ENCODE results near the gene DLG4.

GRCh38 chr17:7166873-7167272 lies 52.8 kb downstream of the DLG4 start:
- TF ChIP-seq, protein P1, sequence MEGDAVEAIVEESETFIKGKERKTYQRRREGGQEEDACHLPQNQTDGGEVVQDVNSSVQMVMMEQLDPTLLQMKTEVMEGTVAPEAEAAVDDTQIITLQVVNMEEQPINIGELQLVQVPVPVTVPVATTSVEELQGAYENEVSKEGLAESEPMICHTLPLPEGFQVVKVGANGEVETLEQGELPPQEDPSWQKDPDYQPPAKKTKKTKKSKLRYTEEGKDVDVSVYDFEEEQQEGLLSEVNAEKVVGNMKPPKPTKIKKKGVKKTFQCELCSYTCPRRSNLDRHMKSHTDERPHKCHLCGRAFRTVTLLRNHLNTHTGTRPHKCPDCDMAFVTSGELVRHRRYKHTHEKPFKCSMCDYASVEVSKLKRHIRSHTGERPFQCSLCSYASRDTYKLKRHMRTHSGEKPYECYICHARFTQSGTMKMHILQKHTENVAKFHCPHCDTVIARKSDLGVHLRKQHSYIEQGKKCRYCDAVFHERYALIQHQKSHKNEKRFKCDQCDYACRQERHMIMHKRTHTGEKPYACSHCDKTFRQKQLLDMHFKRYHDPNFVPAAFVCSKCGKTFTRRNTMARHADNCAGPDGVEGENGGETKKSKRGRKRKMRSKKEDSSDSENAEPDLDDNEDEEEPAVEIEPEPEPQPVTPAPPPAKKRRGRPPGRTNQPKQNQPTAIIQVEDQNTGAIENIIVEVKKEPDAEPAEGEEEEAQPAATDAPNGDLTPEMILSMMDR (conservative IDR thresholded peaks at IDR 0.05; ENCODE audit: low read length) = no peak
- TF ChIP-seq EZH2phosphoT487 (IDR thresholded peaks at IDR 0.05; ENCODE audit: borderline replicate concordance, low read depth, low read length) = no peak
